Lung (tissue), 12 donors: ENCODE results near the gene CRTC3. TPM values are rescaled to one million over a fixed set of nuclear protein-coding genes. Genes with fewer than 3 reads are reported as not detected.

ENCODE experiments used
- ATAC-seq: fragments of 200-7000 bp; cut with Tn5 transposase; one replicate; pipeline ENCODE4 v1.9.1; 2020; ENCODE audit warnings: moderate number of reproducible peaks; ENCODE audit not compliant: insufficient read depth, low FRiP score
- DNase-seq, 3 donors: peaks; one replicate each; pipeline ENCODE4 v3.0.0-alpha.2; 2013 to 2017
- H3K27ac ChIP-seq, 2 donors: one replicate each; pipeline ENCODE4 v1.5.1; 2013; ENCODE audit warnings: mild to moderate bottlenecking in 2 of 2, moderate library complexity in 2 of 2, control low read depth in 1 of 2, inconsistent platforms in 1 of 2, low read depth in 1 of 2, low read length in 1 of 2
- H3K27me3 ChIP-seq, 3 donors: one replicate each; pipeline ENCODE4 v1.5.1; 2013; ENCODE audit warnings: low read length in 2 of 3; ENCODE audit not compliant: control insufficient read depth in 3 of 3, insufficient read depth in 3 of 3
- H3K36me3 ChIP-seq, 4 donors: one replicate each; pipeline ENCODE4 v1.5.1; 2013; ENCODE audit warnings: low read length in 4 of 4, mild to moderate bottlenecking in 1 of 4, moderate library complexity in 1 of 4; ENCODE audit not compliant: control insufficient read depth in 4 of 4, insufficient read depth in 4 of 4
- H3K4me1 ChIP-seq, 5 donors: one replicate each; pipeline ENCODE4 v1.5.1; 2013; ENCODE audit warnings: low read length in 5 of 5, mild to moderate bottlenecking in 2 of 5, moderate library complexity in 1 of 5; ENCODE audit not compliant: control insufficient read depth in 5 of 5, insufficient read depth in 5 of 5
- H3K4me3 ChIP-seq: one replicate; pipeline ENCODE4 v1.5.1; 2013; ENCODE audit warnings: mild to moderate bottlenecking, control low read depth, moderate library complexity
- H3K9ac ChIP-seq, 2 donors: one replicate each; pipeline ENCODE4 v1.5.1; 2013; ENCODE audit warnings: low read length in 2 of 2, control low read depth in 1 of 2; ENCODE audit not compliant: insufficient read depth in 1 of 2
- H3K9me3 ChIP-seq, 4 donors: one replicate each; pipeline ENCODE4 v1.5.1; 2013; ENCODE audit warnings: low read length in 3 of 4, mild to moderate bottlenecking in 1 of 4, moderate library complexity in 1 of 4; ENCODE audit not compliant: control insufficient read depth in 4 of 4, insufficient read depth in 3 of 4
- CTCF ChIP-seq: IDR thresholded peaks from 2 replicates; pipeline ENCODE4 v1.5.1; 2012; ENCODE audit warnings: mild to moderate bottlenecking; ENCODE audit errors: control extremely low read depth, extremely low read depth
- WGBS, 2 donors: extraction: QIAGEN DNeasy Blood & Tissue Kit; methylation state at CpG; one replicate each; pipeline ENCODE4 v1.1.7; 2013; 5-methylcytosine and 5-hydroxymethylcytosine counted together
- polyA plus RNA-seq, 2 donors: library from polyadenylated mRNA; stranded (reverse); fragments of 200-250 nt; gene quantifications; one replicate each; pipeline ENCODE4 v1.2.1, GENCODE V29; 2013
- total RNA-seq, 2 donors: library from RNA; depleted of rRNA in 1 of 2; stranded (reverse); fragments of >200 nt in 1 of 2; gene quantifications; one replicate each; pipeline ENCODE4 v1.2.1, GENCODE V29; 2014 to 2021
- donor health status: control.
- donor health status: control.
- donor health status: Bipolar disorder and iron deficiency.
- donor health status: healthy.
- donor health status: DM: yes; HTN: yes; CAD: no.

CRTC3 gene
- total and polyA plus RNA-seq, 4 donors = 12.0 to 47.9 (median 28.2) TPM

GRCh38 chr15:90600954-90601353 is 71.2 kb downstream of the CRTC3 start:
- Histone ChIP-seq H3K4me1 (peaks cover 0 to 13% (median 9%) of the 10 kb centered on the region in 5 donors), H3K27me3 (no peaks in the 10 kb centered on the region), H3K36me3 (peaks cover 0 to 11% (median 5%) of the 10 kb centered on the region in 4 donors), H3K4me3 (no peak overlapping the region), H3K27ac (no peak overlapping the region), H3K9me3 (no peaks in the 10 kb centered on the region), H3K9ac (no peak overlapping the region)
- DNase-seq = no peak
- TF ChIP-seq CTCF = no peak
- WGBS, 2 donors = 95 to 97% methylated on average over 7 of the region's 7 CpGs
- no peak for ATAC-seq

- H3K4me1 ChIP-seq = peaks cover 0 to 6% (median under 1%) of the 10 kb centered on the region in 5 donors
- peak; percentile 38 for TF ChIP-seq CTCF
- no peak overlapping the region for H3K4me3 ChIP-seq
- 90 to 93% methylated on average over 4 of the region's 4 CpGs for WGBS, 2 donors
- no peaks in the 10 kb centered on the region for H3K27me3 ChIP-seq
- no peaks in the 10 kb centered on the region for H3K9me3 ChIP-seq
- ATAC-seq (no peak), DNase-seq (no peak)
- no peak overlapping the region for H3K9ac ChIP-seq
- peaks cover 12 to 17% (median 14%) of the 10 kb centered on the region in 4 donors for H3K36me3 ChIP-seq
- no peak overlapping the region for H3K27ac ChIP-seq
Observed at GRCh38 chr15:90603893-90604292, 74.2 kb downstream of the CRTC3 start.

- DNase-seq (no peak), ATAC-seq (no peak)
- Histone ChIP-seq H3K4me3 (no peak overlapping the region), H3K27me3 (no peaks in the 10 kb centered on the region), H3K9ac (no peak overlapping the region), H3K4me1 (peaks cover 0 to 31% (median 15%) of the 10 kb centered on the region in 5 donors), H3K9me3 (no peaks in the 10 kb centered on the region), H3K36me3 (peaks cover 6 to 17% (median 12%) of the 10 kb centered on the region in 4 donors), H3K27ac (no peak overlapping the region)
- no peak for TF ChIP-seq CTCF
- WGBS, 2 donors = 97 to 98% methylated on average over 7 of the region's 7 CpGs
Observed at GRCh38 chr15:90606641-90607040, 76.9 kb downstream of the CRTC3 start.

GRCh38 chr15:90607361-90607760 is 77.6 kb downstream of the CRTC3 start:
- no peak for TF ChIP-seq CTCF
- no peak overlapping the region for H3K9ac ChIP-seq
- H3K4me3 ChIP-seq = no peak overlapping the region
- peaks cover 10 to 21% (median 15%) of the 10 kb centered on the region in 4 donors for H3K36me3 ChIP-seq
- DNase-seq (no peak), ATAC-seq (no peak)
- H3K4me1 ChIP-seq = peaks cover 0 to 32% (median 15%) of the 10 kb centered on the region in 5 donors
- H3K9me3 ChIP-seq = no peaks in the 10 kb centered on the region
- H3K27ac ChIP-seq = peak overlapping the region in 1 of 2 donors; percentile 4
- WGBS, 2 donors = 87 to 92% methylated on average over 9 of the region's 9 CpGs
- H3K27me3 ChIP-seq = no peaks in the 10 kb centered on the region
